DMS79 (cell line): ENCODE data around the gene LRRN3.

Source experiments
- DNase-seq: peaks from one replicate; lab custom pipeline; 2025; lab: John Stamatoyannopoulos, UW

The LRRN3 gene

DNA sequence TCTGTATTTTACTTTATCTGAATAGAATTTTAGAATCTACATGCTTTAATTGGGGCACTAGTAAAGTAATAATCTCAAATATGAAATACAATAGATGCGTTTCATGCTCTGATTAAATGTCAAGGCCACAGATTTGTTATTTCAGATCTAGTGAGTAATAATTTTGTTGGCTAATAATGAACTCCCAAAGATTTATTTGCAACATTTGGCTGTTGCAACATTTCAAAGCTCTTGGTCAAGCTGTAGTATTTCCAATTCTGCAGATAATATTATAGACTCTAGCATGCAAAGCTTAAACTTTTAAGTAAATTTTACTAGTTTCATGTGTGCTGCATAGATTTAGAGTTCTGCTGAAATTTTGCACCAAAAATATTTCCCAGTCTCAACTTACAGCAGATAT lies 16.7 kb downstream of the LRRN3 start:
- DNase-seq = no peak

DNA sequence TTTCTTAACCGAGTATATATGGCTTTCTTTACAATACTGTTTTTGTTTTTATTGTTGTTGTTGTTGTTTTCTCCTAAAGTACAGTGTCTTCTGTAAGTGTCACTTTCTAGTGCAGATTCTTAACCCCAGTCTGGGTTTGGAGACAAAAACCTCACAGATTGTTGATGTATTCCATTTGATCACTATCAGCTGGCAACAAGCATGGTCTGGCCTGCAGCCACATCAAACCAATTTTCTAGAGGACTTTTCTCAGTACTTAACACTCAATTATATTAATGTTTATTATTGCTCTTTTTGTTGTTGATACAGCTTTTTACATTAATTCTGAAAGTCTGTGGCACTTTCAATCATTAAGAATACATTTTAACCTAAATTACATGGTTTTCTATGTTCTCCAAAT lies 17.1 kb downstream of the LRRN3 start:
- peak; percentile 40 for DNase-seq

DNA sequence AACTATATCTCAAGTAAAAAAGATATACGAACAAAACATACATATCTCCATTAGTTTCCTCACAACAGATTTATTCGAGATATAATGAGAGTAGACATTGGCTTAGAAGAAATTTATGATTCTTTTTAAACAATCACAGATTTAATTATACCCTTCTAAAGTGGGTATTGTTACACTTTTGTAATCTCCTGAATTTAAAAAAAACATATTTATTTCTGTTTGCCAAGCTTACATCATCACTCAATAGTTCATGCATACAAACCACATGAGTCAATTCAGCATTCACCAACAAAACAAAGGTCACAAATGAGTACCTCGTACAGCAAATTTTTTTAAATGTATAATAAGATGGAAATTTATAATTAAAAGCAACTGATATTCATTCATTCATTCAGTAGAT lies 17.6 kb downstream of the LRRN3 start:
- DNase-seq = peak; percentile 45

DNA sequence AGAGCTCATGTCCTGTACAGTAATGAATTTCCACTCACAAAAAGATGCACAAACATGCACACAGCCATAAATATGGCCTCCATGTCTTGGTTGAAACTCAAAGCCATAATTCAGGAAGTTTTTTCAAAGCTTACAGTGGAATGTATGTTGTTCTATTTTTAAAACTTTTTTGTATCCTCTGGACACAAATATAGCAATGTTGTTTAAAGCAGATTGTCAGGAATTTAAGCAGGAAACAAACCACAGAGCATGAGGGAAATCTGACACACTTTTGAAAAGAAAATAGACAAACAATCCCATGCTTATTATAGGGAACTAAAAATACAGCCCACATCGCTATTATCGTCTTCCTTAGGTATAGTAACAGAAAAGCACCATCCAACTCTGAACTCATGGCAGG lies 21.5 kb downstream of the LRRN3 start:
- DNase-seq = no peak

DNA sequence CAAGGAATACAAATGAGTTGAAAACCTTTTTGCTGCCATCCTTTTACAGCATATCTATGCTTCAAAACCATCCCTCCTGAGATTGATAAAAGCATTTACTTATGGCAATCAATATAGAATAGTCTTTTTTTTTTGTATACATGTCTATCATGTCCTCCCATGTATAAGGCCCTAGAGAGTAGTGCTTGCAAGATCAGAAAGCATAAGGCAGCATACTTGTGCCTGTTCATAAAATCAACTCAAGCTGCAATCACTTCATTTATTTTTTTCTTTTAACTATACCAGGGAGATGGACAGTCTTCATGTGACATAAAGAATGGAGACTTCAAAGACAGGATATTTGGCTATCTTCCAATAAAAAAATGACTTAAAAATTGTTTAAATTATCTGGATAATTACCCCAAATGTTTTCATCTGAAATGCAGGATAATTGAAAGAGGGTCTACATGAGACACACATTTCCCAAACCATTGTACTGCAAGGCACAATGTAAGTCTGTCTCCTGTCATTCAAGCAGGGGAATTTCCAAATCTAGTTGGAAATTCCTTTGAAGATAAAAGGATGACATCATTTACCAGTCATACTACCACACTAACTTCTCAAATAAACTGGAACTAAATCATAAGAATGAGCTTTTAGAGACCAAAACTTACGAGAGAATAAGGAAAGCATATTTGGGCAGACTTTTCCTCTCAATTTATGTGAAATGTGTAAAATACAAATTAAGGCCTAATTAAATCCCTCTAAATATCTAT lies 22.5 kb downstream of the LRRN3 start:
- no peak for DNase-seq

DNA sequence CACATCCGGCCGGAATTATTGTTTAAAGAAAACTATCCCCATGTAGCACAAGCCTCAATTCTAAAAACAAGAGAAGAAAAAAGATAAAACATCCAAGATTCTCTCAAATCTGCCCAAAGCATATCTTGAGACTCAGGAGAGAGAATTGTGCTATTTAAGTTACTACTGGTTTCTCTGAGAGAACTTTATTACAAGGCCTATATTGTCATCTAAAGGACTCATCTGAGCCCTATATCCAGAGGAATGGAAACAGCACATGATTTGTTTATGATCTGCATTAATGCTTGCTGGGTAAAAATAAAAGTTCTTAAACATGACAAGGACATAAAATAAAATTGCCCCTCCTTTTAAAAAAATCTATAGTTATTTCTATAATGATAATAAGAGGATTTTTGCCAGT lies 25.0 kb downstream of the LRRN3 start:
- no peak for DNase-seq

DNA sequence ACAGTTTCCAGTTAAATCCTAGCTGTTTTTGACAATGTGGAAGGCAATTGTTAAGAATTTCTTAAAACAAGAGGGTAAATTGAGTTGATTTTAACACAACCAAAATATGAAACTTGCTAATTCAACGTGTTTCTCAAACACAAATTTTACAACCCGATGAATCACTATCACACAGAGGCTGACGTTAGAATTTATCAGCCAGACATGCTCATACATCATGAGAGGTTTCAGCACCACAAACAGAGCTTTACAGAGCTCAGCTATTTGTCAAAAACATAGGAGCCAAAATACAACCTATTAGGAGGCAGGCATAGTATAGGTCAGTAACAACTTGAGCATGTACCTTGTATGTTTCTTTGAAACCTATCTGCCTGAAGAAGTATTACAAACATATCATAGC lies 36.1 kb downstream of the LRRN3 start:
- DNase-seq = no peak

DNA sequence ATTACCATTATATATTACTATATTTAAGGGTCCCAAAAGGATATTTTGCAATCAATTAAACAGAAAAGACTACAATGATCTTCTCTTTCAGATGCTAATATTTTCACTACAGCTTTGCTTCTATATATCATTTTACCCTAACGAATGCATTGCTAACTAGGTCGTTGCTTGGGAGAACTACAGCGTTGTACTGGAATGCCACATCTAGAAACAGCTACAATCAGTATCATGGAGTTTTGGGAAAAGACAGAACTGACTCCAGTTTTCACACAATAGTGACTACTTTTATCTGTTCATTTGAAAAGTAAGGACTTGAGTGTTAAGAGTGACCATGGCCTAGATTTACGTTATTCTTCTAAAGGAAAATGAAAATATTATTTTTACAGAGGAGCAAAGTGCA lies 38.5 kb downstream of the LRRN3 start:
- no peak for DNase-seq

DNA sequence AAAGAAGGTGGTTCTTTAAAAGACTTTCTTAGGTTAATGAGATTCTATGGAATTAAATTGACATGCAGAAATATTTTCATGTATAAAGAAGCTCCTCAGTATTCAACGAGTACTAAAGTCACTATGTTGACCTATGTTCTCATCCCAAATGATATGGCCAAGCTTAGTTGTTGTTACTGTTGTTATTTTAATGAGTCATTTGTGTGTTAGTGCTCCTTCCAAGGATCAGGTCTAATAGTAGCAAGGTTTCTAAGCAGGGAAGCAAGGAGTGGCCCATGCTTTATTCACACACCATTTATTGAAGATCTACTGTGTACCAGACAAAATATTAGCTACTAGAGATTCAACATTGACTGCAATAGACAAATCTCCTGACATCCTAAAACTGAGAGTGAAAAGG lies 41.9 kb downstream of the LRRN3 start:
- no peak for DNase-seq

DNA sequence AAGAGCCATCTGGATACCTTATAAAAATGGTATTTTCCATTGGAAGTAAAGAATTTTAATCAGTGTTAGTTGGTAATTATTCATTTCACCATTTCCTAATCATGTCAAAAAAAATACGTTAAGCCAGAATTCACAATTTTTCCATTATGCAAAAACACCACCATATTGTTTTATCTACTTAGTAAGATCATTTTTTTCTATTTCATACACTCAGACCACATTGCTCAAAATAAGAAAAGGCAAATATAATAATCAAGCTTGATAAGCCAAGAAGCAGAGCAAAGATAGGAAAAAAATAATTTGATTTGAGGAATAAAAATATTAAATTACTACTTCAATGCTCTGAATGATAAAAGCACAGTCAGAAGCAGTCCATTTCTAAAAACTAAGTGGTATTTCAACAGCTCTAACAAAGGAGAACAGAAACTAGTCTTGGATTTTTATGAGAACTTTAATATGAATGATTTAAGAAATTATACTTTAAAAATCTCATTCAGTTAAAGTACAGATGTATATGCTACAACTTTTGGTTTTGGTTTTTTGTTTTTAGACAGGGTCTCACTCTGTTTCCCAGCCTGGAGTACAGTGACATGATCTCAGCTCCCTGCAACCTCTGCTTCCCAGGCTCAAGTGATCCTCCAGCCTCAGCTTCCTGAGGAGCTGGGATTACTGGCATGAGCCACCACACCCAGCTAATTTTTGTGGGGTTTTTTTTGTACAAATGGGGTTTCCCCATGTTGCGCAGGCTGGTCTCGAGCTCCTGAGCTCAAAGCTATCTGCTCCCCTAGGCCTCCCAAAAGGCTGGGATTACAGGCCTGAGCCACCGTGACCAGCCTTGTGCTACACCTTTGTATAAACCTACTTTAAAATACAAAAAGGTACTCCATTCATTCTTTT lies 46.6 kb downstream of the LRRN3 start:
- DNase-seq = no peak

DNA sequence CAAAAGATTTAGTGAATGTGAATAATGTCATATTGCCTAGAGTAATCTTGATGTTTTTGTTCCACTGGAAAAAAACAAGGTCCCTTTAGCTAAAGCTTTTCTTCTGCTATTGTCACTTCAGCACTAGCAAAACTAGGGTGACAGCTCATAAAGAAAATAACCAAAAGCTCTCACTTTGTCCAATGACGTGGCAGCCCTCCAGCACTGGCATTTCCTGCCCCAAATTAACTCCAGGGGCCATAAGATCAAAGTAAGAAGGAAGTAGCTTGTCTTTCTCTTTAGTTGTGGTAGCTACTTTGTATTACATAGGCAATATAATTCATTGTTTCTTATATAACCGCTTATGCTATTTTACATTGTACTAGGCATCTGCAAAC lies 47.3 kb downstream of the LRRN3 start:
- DNase-seq = no peak

DNA sequence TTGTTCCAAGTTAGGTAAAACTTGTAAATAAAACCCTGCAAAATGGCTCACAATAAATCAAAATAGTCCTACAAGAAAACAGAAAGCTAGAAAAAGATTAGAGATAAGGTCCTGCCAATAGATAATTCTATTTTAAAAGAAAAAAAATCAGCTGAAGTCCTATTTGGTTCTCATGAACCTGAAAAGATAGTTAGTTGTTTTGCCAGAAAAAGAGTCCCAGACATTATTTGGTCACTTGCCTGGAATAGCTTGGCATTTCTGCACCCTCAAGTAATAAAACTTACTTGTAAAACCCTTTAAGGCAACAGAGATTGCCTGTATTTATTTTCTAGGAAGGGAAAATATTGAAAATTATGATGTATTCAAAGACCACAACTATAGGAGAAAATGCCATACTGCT lies 47.7 kb downstream of the LRRN3 start:
- DNase-seq = no peak

DNA sequence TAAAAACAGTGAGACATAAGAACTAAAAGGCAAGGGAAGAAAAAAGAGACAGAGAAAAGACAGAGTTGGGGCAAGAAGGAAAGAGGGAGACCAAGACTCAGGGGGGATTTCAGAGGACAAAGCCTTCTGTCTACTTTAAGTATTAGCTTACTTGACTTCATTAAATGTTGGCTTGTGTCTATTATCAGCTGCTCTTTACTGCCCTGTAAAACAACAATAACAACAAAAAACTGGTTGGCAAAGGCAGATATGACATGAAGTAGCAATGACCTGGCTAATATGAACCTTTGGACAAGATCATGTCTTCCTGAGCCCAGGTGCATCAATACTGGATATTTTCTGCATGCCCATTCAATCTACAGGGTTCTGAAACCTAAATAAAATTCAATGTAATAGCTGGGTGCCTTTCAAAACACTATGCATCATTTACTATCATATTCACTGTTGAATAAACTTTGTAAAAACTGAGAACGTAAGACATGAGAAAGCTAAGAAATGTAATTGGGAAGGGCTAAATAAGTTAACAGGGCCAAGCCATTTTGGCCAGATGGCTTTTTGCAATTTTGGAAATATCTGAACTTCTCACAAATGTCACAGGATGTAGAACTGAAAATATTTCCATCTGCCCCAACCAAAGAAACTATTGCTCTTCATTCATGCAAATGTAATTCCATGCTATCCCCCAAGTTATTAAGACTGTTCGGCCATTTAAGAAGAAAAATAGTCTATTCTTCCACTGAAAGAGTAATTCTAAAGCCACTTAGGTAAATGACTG lies 49.4 kb downstream of the LRRN3 start:
- no peak for DNase-seq

DNA sequence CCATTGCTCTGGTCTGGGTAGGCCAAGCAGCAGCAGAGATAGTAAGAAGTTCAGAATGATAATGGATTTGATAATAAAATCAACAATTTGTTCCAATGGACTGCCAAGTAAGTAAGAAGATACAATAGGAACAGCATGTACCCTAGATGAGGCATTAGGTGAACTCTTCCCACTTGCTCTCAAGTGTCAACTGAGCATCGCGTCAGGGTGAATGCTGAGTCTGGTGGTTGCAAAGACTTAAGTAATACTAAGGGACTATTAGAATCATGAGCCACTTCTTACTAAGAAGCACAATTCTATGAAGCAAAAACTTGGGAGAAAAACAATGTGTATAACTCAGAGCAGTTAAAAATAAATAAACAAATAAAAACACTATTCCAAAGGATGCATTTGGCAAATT lies 54.5 kb downstream of the LRRN3 start:
- no peak for DNase-seq

DNA sequence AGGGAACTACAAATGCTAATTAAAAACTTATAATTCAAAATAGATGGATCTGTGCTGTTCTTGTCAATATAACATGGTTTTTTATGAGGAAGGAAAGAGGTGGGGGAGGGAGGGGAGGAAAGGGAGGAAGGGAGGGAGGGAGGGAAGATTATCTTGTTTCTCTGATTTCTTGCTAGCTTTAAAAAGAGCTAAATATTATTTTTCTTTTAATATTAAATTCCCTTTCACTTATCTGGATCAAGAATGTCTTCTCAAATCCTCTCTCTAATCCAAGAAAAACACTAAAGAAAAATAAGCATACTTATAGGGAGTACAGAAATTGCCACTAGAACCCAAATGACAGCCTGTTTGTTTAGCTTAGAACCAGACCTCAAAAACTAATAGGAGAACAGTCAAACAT lies 55.2 kb downstream of the LRRN3 start:
- DNase-seq = no peak

DNA sequence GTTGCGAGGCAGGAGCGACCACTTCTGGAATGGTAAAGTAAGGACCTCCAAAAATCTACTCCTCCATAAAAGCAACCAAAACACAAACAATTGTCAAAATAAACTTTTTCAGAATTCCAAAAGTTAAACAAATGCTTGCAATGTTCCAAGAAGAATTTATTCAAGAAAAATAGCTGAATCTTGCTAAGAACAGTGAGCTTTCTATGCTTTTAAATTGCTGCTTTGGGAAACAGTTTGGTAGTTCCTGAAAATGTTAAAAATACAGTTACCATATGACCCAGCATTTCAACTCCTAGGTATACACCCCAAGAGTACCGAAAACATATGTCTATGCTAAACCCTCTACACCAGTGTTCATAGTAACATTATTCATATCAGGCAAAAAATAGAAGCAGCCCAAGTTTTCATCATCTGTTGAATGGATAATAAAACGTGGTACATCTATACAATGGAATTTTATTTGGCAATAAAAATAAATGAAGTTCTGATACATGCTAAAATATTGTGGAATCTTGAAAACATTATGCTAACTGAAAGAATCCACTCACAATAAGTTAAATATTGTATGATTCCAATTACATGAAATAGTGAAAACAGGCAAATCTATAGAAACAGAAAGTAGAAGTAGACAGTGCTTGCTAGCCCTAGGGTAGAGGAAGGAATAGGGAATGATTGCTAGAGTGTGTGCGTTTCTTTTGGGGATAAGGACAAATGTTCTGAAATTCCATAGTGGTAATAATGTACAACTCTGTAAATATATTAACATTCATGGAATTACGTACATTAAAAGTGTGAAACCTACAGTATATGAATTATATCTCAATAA lies 57.0 kb downstream of the LRRN3 start:
- DNase-seq = no peak

DNA sequence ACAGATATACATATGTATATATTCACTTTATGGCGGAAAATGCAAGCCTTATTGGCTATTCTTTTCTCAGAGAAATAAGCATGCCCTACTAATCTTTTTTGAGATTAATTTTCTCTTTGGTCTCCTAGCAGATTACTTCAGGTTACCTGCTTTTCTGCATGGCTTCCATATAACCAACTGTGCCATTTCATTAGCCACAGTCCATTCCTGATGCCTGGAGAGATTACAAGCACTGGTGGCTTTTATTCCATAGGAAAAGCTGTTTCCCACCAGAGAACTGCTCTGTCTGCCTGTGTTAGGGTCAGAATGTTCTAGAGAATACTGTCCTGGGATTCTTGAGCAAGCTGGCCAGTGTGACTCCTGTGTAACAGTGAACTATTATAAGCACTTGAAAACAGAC lies 59.8 kb downstream of the LRRN3 start:
- no peak for DNase-seq

DNA sequence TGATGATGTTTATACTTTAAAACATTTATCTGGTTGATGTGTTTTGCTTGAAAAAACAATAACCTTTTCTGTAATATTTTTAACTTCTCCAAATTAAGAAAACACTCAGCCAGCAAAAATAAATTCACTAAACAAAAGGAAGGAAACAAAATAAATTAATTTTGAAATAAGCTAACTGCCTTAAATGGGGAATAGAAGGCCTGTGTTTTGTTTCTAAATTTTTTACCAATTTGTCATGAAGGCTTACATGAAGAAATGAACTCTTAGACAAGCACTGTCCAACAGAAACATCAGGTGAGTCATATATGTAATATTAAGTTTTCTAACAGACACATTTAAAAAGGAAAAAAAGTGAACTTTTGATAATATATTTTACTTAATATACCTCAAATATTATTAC lies 68.5 kb downstream of the LRRN3 start:
- no peak for DNase-seq

DNA sequence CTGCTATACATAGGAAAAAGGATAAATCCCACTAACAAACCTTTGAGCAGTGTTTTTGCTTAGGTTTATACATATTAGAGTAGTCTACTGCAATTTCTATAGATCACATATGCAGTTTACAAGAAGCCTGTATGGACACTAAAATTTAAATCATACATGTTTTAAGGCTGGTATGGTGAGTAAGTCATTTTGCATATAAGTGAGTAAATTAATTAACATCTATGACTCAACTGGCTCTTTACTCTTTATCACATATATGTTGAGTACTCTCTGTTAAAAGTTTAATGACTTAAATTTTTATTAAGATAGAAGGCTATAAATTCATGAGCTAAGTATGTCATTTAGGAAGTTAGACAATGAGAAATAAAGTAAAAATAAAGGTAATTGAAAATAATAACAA lies 69.4 kb downstream of the LRRN3 start:
- DNase-seq = no peak

DNA sequence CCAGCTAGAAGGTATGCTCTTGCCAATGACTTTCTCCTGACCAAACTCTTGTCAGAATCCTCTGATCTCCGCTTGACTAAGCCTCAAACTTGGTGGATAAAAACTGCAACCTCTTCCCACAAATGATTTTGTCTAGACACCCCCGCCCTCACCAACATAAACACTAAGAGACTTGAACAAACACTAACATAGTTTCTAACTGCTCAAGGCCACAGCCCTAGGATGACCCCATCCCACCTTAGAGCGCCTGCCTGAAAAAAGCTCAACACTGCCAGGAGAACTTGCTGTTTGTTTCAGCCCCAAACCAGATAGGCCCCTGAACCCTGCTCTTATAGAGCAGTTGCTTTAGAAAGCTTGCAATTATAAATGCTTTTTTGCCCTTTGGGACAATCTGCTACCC lies 71.8 kb downstream of the LRRN3 start:
- no peak for DNase-seq

DNA sequence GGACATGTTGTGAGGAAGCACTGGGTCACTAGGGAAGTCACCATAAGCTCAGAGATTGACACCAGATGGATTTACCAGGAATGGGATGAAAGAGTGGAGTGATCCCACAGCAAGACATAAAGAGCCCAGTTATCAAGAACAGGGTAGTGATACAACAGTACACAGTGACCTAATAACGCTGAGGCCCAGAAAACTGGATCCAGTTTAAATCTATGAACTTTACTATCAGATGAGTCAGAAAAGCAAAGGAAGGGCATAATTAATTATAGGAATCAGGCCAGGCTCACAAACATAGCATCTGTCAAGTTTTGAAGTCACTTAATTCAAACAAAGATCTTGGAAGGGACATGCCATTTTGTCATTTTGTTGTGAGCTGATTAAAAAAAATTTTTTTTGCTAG lies 73.5 kb downstream of the LRRN3 start:
- no peak for DNase-seq

DNA sequence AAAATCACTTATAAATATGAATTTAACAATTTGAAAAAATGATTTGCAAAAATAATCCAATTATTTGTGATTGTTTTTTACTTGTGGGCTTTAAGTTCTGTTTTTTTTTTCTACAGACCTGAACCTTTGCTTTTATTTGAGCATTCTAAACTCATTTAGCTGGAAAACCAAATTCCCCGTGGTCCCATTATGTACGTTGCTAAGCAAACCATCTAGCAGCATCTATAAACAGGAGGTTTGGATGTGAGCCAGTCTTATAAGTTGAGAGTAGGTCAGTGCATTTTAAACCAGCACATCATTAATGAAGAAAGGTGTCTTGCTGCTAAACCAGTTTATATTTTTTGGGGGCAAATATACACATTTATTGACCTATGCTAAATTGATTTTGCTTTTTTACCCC lies 77.3 kb downstream of the LRRN3 start:
- DNase-seq = peak; percentile 85
